ENCODE results near the gene CDH16. TPM values are rescaled to one million over a fixed set of nuclear protein-coding genes. Genes with fewer than 3 reads are reported as not detected.

CDH16 gene
- total and polyA plus RNA-seq, 2 experiments from 2014 or later: not detected

DNA sequence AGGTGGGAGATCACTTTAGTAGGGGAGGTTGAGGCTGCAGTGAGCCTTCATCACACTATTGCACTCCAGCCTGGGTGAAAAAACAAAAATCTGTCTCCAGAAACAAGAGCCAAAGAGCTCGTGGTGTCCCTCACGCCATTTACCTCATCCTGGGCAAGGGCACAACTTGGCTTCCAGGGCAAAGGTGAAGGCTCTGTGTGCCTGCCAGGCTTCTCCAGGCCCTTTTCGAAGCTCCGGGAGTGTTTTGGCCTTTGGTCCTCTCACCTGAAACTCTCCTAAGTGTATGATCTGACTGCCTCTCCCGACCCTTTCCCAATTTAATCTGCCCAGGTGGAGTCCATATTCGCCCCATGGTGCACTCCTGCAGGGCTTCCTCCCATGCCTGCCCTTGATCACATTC is 30.8 kb upstream of the CDH16 start:
- no peak overlapping the region for H3K4me3 Mint-ChIP-seq
- peaks cover 44% of the 10 kb centered on the region for H3K27me3 Mint-ChIP-seq (ENCODE audit: insufficient read depth, low read depth, poor library complexity)
- Histone ChIP-seq H4K20me1 (replicated peaks; ENCODE audit: insufficient read depth) (no peaks in the 10 kb centered on the region), H2AFZ (no peak overlapping the region), H3K9me2 (ENCODE audit: insufficient read depth) (no peaks in the 10 kb centered on the region), H3K27ac (ENCODE audit: low read depth) (no peak overlapping the region), H3K4me1 (ENCODE audit: insufficient read depth) (peaks cover 3% of the 10 kb centered on the region; the same call in 1 of the 2 replicates), H3K36me3 (ENCODE audit: insufficient read depth) (no peaks in the 10 kb centered on the region), H3K79me2 (replicated peaks; ENCODE audit: insufficient read depth) (no peaks in the 10 kb centered on the region), H3K27me3 (ENCODE audit: insufficient read depth) (peaks cover 51% of the 10 kb centered on the region), H3K4me3 (no peak overlapping the region), H3K4me2 (no peak overlapping the region), H3F3A (replicated peaks; ENCODE audit: low read depth) (no peaks in the 10 kb centered on the region)
- H3K9me3 Mint-ChIP-seq: peaks cover 10% of the 10 kb centered on the region; the same call in 2 of the 3 replicates
- no peak overlapping the region for H3K27ac Mint-ChIP-seq
- TF ChIP-seq, protein P1, sequence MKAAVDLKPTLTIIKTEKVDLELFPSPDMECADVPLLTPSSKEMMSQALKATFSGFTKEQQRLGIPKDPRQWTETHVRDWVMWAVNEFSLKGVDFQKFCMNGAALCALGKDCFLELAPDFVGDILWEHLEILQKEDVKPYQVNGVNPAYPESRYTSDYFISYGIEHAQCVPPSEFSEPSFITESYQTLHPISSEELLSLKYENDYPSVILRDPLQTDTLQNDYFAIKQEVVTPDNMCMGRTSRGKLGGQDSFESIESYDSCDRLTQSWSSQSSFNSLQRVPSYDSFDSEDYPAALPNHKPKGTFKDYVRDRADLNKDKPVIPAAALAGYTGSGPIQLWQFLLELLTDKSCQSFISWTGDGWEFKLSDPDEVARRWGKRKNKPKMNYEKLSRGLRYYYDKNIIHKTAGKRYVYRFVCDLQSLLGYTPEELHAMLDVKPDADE (IDR thresholded peaks at IDR 0.05): no peak
- TF ChIP-seq EZH2 (IDR thresholded peaks at IDR 0.05; ENCODE audit: low read depth, unreplicated experiment) (peak; percentile 23), JUNB (IDR thresholded peaks at IDR 0.05; ENCODE audit: unreplicated experiment) (no peak), NANOG (IDR thresholded peaks at IDR 0.05; ENCODE audit: borderline replicate concordance) (no peak)
- TF ChIP-seq, protein P2, sequence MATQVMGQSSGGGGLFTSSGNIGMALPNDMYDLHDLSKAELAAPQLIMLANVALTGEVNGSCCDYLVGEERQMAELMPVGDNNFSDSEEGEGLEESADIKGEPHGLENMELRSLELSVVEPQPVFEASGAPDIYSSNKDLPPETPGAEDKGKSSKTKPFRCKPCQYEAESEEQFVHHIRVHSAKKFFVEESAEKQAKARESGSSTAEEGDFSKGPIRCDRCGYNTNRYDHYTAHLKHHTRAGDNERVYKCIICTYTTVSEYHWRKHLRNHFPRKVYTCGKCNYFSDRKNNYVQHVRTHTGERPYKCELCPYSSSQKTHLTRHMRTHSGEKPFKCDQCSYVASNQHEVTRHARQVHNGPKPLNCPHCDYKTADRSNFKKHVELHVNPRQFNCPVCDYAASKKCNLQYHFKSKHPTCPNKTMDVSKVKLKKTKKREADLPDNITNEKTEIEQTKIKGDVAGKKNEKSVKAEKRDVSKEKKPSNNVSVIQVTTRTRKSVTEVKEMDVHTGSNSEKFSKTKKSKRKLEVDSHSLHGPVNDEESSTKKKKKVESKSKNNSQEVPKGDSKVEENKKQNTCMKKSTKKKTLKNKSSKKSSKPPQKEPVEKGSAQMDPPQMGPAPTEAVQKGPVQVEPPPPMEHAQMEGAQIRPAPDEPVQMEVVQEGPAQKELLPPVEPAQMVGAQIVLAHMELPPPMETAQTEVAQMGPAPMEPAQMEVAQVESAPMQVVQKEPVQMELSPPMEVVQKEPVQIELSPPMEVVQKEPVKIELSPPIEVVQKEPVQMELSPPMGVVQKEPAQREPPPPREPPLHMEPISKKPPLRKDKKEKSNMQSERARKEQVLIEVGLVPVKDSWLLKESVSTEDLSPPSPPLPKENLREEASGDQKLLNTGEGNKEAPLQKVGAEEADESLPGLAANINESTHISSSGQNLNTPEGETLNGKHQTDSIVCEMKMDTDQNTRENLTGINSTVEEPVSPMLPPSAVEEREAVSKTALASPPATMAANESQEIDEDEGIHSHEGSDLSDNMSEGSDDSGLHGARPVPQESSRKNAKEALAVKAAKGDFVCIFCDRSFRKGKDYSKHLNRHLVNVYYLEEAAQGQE (IDR thresholded peaks at IDR 0.05; ENCODE audit: unreplicated experiment): no peak
- H3K4me1 Mint-ChIP-seq: peaks cover 3% of the 10 kb centered on the region; the same call in 2 of the 3 replicates
- ATAC-seq (no peak), DNase-seq (ENCODE audit: low spot score) (no peak)
- 0 out of 3 replicates have a peak, but pooled peaks cover 4% of the 10 kb centered on the region for H3K36me3 Mint-ChIP-seq (ENCODE audit: low read depth)

DNA sequence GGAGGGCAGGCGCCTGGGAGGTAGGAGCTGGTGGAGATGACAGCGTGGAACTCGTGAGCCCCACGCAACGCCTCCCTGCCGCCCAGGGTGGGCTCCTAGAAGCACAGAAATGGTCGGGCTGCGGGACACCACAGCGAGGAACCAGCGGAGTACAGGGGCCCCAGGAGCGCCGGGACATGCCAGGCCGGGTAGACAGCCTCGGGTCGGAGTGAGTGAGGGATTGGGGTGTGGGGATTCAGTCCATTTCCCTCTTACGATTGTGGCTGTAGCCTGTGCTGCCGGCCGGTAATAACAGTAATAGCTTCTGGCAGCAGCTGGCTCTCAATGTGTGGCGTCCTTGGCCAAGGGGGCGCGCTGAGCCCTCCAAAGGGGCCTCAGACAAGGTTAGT is 30.1 kb upstream of the CDH16 start:
- no peak overlapping the region for H3K27ac ChIP-seq (ENCODE audit: low read depth)
- DNase-seq (ENCODE audit: low spot score): peak; percentile 33
- Mint-ChIP-seq H3K27me3 (ENCODE audit: insufficient read depth, low read depth, poor library complexity) (peaks cover 39% of the 10 kb centered on the region), H3K4me1 (peaks cover under 1% of the 10 kb centered on the region; the same call in 2 of the 3 replicates), H3K36me3 (ENCODE audit: low read depth) (0 out of 3 replicates have a peak, but pooled peaks cover 4% of the 10 kb centered on the region), H3K27ac (no peak overlapping the region), H3K4me3 (peak overlapping the region; percentile 66; the same call in 2 of the 3 replicates), H3K9me3 (peaks cover 10% of the 10 kb centered on the region; the same call in 2 of the 3 replicates)
- H3K4me1 ChIP-seq (ENCODE audit: insufficient read depth): peaks cover 3% of the 10 kb centered on the region; the same call in 1 of the 2 replicates
- peak; percentile 38 for ATAC-seq
- H2AFZ ChIP-seq: peak overlapping the region; percentile 98; the same call in 1 of the 2 replicates
- no peaks in the 10 kb centered on the region for H3F3A ChIP-seq (replicated peaks; ENCODE audit: low read depth)
- peak overlapping the region; percentile 87 for H3K4me2 ChIP-seq
- H3K27me3 ChIP-seq (ENCODE audit: insufficient read depth): peaks cover 51% of the 10 kb centered on the region
- H3K36me3 ChIP-seq (ENCODE audit: insufficient read depth): no peaks in the 10 kb centered on the region
- no peaks in the 10 kb centered on the region for H3K9me2 ChIP-seq (ENCODE audit: insufficient read depth)
- H3K79me2 ChIP-seq (replicated peaks; ENCODE audit: insufficient read depth): no peaks in the 10 kb centered on the region
- peak overlapping the region; percentile 60 for H3K4me3 ChIP-seq
- H4K20me1 ChIP-seq (replicated peaks; ENCODE audit: insufficient read depth): no peaks in the 10 kb centered on the region
- TF ChIP-seq JUNB (IDR thresholded peaks at IDR 0.05; ENCODE audit: unreplicated experiment) (no peak), EZH2 (IDR thresholded peaks at IDR 0.05; ENCODE audit: low read depth, unreplicated experiment) (peak; percentile 36)

Data from GM23338 (cell line).